HG03103 (cell line): ENCODE data around the gene MLX.
A peak's percentile ranks its signal among the peaks of the same experiment; 100 is the strongest.
"Not testable (repeated sequence)": the region's sequence is repeated elsewhere in the genome, so short reads cannot be mapped to it uniquely, and the experiment has no call there.

ENCODE experiments used
- ATAC-seq: cut with Tn5 transposase; IDR thresholded peaks from one replicate; pipeline ENCODE4 v1.9.1; 2021; ENCODE audit warnings: low read depth; ENCODE audit not compliant: unreplicated experiment

MLX gene

DNA sequence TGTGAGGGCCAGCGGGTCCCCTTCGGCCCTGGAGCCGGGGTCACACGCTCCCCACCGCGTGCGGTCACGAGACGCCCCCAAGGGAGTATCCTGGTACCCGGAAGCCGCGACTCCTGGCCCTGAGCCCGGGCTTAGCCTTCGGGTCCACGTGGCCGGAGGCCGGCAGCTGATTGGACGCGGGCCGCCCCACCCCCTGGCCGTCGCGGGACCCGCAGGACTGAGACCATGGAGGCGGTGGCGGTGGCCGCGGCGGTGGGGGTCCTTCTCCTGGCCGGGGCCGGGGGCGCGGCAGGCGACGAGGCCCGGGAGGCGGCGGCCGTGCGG, 30.9 kb upstream of the MLX start, which contains the start of gene NAGLU:
TSS of gene NAGLU (plus strand) at position 194 of the 324 bp plus-strand sequence. CDS start at position 226, 32 bp downstream.
- peak; percentile 70 for ATAC-seq

- peak; percentile 38 for ATAC-seq
Observed at GRCh38 chr17:42536372-42537155, 30.3 kb upstream of the MLX start.

GRCh38 chr17:42537156-42537805, 29.6 kb upstream of the MLX start:
- ATAC-seq = no peak

GRCh38 chr17:42537826-42538451, 29.0 kb upstream of the MLX start:
- no peak for ATAC-seq

GRCh38 chr17:42538482-42538881, 28.4 kb upstream of the MLX start:
- ATAC-seq = no peak

DNA sequence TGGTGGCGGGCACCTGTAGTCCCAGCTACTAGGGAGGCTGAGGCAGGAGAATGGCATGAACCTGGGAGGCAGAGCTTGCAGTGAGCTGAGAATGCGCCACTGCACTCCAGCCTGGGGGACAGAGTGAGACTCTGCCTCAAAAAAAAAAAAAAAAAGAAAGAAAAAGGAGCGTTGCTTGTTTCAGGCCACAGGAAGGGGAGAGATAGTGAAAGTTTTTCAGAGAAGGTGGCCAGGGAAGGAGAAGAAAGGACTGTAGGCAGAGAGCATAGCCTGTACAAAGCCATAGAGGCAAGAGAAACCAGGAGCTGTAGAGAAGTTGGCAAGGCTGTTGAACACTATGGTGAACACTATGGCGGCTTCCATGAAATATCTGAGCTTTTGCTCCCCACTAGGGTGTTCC, 26.3 kb upstream of the MLX start:
- not testable (repeated sequence) for ATAC-seq

- ATAC-seq = no peak
Observed at GRCh38 chr17:42541041-42541833, 25.7 kb upstream of the MLX start.

GRCh38 chr17:42543190-42544079, 23.5 kb upstream of the MLX start:
- no peak for ATAC-seq

- no peak for ATAC-seq
Observed at GRCh38 chr17:42544874-42545283, 22.0 kb upstream of the MLX start.

- ATAC-seq = not testable (repeated sequence)
Observed at GRCh38 chr17:42545755-42546505, 21.0 kb upstream of the MLX start.

- no peak for ATAC-seq
Observed at GRCh38 chr17:42547001-42547461, 19.9 kb upstream of the MLX start.

DNA sequence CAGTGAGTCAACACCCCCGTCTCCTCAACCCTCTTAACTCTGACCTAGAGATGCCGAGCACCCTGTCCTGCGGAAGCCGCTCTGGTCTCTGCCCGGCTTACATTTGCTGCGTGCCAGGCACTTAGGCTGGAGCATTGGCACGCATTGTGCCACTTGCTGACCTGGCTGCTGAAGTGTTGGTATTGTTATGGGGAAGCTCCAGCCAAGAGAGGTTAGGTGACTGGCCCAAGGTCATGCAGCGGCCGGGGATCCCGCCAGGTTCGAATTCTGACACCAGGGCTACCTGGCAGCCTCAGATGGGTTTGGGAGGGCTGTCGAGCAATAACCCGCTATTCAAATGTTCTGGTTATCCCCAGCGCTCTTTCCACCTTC, 19.2 kb upstream of the MLX start:
- no peak for ATAC-seq

DNA sequence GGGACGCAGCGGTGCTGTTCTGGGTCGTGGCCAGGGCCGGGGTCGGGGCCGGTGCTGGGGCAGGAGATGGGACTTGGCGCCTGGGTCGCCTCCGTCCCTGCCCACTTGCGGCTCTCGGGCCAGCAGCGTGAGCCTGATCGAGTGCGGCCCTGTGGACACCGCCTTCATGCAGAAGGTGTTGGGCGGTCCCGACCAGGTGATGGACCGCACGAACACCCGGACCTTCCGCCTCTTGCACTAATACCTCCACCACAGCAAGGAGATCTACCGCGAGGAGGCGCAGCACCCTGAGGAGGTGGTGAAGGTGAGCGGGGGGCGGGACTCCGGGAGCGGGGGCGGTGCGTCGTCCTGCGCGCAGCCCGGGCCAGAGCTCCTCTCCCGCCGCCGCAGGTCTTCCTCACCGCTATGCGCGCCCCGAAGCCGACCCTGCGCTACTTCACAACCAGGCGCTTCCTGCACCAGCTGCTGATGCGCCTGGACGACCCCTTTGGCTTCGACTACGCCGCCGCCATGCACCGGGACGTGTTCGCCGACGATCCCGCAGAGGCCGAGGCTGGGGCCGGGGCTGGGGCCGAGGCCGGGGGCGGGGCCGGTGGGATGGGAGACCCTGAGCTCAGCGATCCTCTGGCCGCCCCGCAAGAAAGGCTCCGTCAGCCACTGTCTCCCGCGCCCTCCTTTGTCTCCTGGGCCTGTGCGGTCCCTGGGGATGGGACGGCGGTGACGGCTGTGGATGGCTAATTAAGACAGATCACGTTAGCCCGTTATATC, 18.6 kb upstream of the MLX start:
- ATAC-seq = no peak

DNA sequence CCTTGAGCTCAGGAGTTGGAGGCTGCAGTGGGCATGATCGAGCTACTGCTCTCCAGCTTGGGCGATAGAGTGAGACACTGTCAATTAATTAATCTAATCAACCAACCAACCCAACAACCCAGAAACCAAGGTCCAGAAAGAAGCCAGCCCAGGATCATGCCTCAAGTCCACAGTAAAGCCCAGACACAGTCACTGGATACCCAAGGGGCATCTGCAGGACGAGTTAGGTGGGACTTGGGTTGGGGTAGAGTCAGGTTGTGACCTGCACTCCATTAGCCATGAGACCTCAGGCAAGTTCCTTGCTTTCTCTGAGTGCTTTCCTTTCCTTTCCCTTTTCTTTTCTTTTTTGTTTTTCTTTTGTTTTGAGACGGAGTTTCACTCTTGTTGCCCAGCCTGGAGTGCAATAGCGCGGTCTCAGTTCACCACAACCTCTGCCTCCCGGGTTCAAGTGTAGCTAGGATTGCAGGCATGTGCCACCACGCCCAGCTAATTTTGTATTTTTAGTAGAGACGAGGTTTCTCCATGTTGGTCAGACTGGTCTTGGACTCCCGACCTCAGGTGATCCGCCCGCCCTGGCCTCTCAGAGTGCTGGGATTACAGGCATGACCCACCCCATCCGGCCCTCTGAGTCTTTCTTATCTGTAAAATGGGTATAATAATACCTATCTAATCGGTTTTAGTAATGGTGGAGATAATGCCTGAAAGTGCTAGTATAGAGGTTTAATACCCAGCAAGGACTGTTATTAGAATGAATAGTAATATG, 17.7 kb upstream of the MLX start:
- ATAC-seq = no peak

GRCh38 chr17:42552736-42553135, 14.2 kb upstream of the MLX start, which contains the start of gene HSD17B1:
TSS of gene HSD17B1 (plus strand) at chr17:42552923. CDS start at chr17:42552934, 11 bp downstream.
- not testable (repeated sequence) for ATAC-seq

GRCh38 chr17:42553161-42553818, 13.6 kb upstream of the MLX start:
- ATAC-seq = no peak

- no peak for ATAC-seq
Observed at GRCh38 chr17:42553866-42554249, 13.0 kb upstream of the MLX start.
